ENCODE data around the gene E4F1. TPM values are rescaled to one million over a fixed set of nuclear protein-coding genes. Genes with fewer than 3 reads are reported as not detected.

E4F1 gene
- total and polyA plus RNA-seq, 2 of the 13 experiments (the other 11 are each of a cell fraction or from before 2014, with no cell fraction given): 13.8 to 19.5 TPM

DNA sequence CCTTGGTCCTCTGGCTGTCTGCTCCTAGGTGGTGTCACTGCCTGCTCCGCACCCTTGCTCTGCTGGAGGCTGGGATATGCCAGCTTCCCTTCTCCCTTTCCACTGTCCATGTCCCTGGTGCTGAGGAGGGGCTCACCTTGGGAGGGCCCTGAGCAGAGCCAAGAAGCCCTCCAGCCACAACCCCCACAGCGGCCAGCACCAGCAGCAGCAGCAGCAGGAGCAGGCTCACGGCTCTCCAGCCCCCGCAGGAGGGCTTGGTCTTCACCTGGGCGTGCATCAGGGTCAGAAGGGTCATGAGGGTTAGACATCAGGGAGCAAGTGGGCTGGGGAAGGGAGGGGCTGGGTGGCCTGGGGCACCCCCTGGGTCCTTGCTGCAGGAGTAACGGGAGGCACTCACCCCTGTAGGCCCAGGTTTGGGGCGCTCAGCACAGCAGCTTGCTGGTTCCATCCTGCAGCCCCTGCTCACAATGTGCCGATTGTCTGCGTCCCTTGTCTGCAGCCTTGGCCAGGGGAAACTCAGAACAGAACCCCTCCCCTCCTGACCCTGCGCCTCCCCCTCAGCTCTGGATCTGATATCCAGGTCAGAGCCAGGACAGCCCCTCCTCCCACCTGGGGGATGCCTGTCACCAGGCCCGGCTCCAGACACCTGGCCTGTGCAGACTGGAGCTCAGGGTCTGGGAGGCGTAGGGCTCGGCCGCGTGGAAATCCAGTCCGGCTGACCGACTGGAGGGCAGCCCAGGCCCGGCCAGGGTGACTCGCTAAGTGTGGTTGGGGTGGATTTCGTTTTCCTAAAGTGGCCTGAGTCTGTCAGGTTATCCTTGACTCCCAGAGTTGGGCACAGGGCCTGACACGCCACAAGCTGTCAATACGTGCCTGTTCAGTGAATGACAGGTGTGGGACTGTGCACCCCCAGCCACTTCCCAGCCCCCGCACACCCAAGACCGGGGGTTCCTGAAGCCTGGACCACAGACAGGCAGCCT lies 12.7 kb upstream of the E4F1 start, which contains the start of gene BRICD5 (continued):
- TF ChIP-seq NR2F6 (IDR thresholded peaks at IDR 0.05) (no peak), NR2F6 (CRISPR knock-in tag; IDR thresholded peaks at IDR 0.05) (peak; percentile 58), TCF7L2 (IDR thresholded peaks at IDR 0.05; ENCODE audit: low read depth, low read length) (no peak)

GRCh38 chr16:2211923-2212347 lies 11.5 kb upstream of the E4F1 start:
- H3K27ac ChIP-seq (ENCODE audit: extremely low read length, insufficient read depth, low read length): no peak overlapping the region
- no peaks in the 10 kb centered on the region; a peak in 1 of 5 replicates for H3K27me3 ChIP-seq (ENCODE audit: control insufficient read depth in 1 of 2, insufficient read depth in 2 of 2, low read length in 2 of 2)
- DNase-seq (ENCODE audit: low spot score) (no peak), ATAC-seq (no peak), FAIRE-seq (no peak)
- H3K4me3 ChIP-seq (replicated peaks in 1 of 3; ENCODE audit: insufficient read depth in 1 of 3, low read depth in 2 of 3, low read length in 3 of 3): no peak overlapping the region
- in situ Hi-C loops (cut with HindIII; ENCODE audit: extremely low pct_ligation_motif_present, low pct_unique_long_range_greater_than_20kb): no loop called here
- H4K20me1 ChIP-seq (ENCODE audit: insufficient read depth, low read length): 0 out of 2 replicates have a peak, but pooled peaks cover 3% of the 10 kb centered on the region
- no peaks in the 10 kb centered on the region for H3K9me3 ChIP-seq (ENCODE audit: low read length)
- H3K36me3 ChIP-seq (replicated peaks in 1 of 2; ENCODE audit: control insufficient read depth in 1 of 2, insufficient read depth in 2 of 2, low read length in 2 of 2): peaks cover 4 to 20% of the 10 kb centered on the region in 2 experiments; a peak in 4 of 5 replicates
- BruUV-seq (replicated peaks): no TSS peak
- H3K79me2 ChIP-seq (ENCODE audit: insufficient read depth, low read length): peaks cover 20% of the 10 kb centered on the region
- H2AFZ ChIP-seq (ENCODE audit: low read length): no peak overlapping the region
- H3K9ac ChIP-seq (ENCODE audit: insufficient read depth, low read depth, low read length): no peak overlapping the region
- intact Hi-C loops (cut with micrococcal nuclease; ENCODE audit: unreplicated experiment): no loop called here
- no peak overlapping the region for H3K4me2 ChIP-seq (ENCODE audit: low read depth, low read length)
- POLR2A ChIA-PET: interaction anchor here (1.3 kb wide), 1 partner anchor 40 kb away, joined by 3 read pairs; the partner anchor contains the start of gene ECI1
- CTCF ChIA-PET (ENCODE audit: low intra/inter-chr PET ratio, low total read pairs): no interaction called here
- H3K4me1 ChIP-seq (ENCODE audit: insufficient read depth, low read length): peaks cover 52% of the 10 kb centered on the region
- WGBS (ENCODE audit: low lambda C conversion rate): 77% methylated on average over 3 of the region's 11 CpGs
- TF ChIP-seq ZNF75D (CRISPR knock-in tag; IDR thresholded peaks at IDR 0.05; ENCODE audit: borderline replicate concordance): no peak
- TF ChIP-seq SMAD9 (CRISPR knock-in tag; IDR thresholded peaks at IDR 0.05): no peak
- no peak for TF ChIP-seq KLF6 (CRISPR knock-in tag; IDR thresholded peaks at IDR 0.05)
- 0 out of 2 replicates have a peak, but pooled peaks have one; percentile 41 for TF ChIP-seq BORCS8-MEF2B (CRISPR knock-in tag; IDR thresholded peaks at IDR 0.05)
- no peak for TF ChIP-seq ZFP37 (CRISPR knock-in tag; IDR thresholded peaks at IDR 0.05; ENCODE audit: borderline replicate concordance)
- 0 out of 2 replicates have a peak, but pooled peaks have one; percentile 3 for TF ChIP-seq ZNF687 (CRISPR knock-in tag; IDR thresholded peaks at IDR 0.05)
- TF ChIP-seq REL (CRISPR knock-in tag; conservative IDR thresholded peaks at IDR 0.05): no peak
- peak; percentile 58; the same call in 1 of the 2 replicates for TF ChIP-seq POLR2G (IDR thresholded peaks at IDR 0.05; ENCODE audit: low read depth, low read length)
- no peak for TF ChIP-seq ZNF280D (CRISPR knock-in tag; IDR thresholded peaks at IDR 0.05)
- no peak for TF ChIP-seq ZMYM4 (CRISPR knock-in tag; IDR thresholded peaks at IDR 0.05)
